ENCODE measurements around the gene SULT2B1. TPM values are rescaled to one million over a fixed set of nuclear protein-coding genes. Genes with fewer than 3 reads are reported as not detected.

The SULT2B1 gene
- total and polyA plus RNA-seq, 2 experiments from 2014 or later: 0.20 TPM; not detected in 1

DNA sequence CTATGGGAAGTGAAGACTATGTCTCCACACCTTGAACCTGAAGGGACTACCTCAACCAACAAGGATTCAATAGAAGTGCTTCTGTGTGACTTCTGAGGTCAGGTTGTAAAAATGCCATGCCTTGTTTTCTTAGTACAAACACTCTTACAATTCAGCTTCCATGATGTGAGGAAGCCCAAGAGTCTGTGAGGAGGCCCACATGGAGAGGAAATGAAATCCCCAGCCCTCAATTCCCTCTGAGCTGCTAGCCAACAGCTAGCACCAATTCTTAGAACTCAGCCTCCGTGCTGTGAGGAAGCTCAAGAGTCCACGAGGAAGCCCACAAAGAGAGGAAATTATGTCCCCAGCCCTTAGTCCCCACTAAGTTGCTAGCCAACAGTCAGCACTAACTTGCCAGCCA, 27.8 kb upstream of the SULT2B1 start:
- no peak for DNase-seq (ENCODE audit: low read depth in 1 of 2, low spot score in 1 of 2)
- TF ChIP-seq, protein P1, sequence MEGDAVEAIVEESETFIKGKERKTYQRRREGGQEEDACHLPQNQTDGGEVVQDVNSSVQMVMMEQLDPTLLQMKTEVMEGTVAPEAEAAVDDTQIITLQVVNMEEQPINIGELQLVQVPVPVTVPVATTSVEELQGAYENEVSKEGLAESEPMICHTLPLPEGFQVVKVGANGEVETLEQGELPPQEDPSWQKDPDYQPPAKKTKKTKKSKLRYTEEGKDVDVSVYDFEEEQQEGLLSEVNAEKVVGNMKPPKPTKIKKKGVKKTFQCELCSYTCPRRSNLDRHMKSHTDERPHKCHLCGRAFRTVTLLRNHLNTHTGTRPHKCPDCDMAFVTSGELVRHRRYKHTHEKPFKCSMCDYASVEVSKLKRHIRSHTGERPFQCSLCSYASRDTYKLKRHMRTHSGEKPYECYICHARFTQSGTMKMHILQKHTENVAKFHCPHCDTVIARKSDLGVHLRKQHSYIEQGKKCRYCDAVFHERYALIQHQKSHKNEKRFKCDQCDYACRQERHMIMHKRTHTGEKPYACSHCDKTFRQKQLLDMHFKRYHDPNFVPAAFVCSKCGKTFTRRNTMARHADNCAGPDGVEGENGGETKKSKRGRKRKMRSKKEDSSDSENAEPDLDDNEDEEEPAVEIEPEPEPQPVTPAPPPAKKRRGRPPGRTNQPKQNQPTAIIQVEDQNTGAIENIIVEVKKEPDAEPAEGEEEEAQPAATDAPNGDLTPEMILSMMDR (IDR thresholded peaks at IDR 0.05; ENCODE audit: low read depth, low read length): no peak
- no peak overlapping the region for H3K27ac ChIP-seq
- H3K4me3 ChIP-seq: no peak overlapping the region
- no peaks in the 10 kb centered on the region for H3K27me3 ChIP-seq
- H3K9me3 ChIP-seq (ENCODE audit: low read depth): no peaks in the 10 kb centered on the region
- no peaks in the 10 kb centered on the region for H3K36me3 ChIP-seq
- no peaks in the 10 kb centered on the region for H3K4me1 ChIP-seq (ENCODE audit: low read depth)

DNA sequence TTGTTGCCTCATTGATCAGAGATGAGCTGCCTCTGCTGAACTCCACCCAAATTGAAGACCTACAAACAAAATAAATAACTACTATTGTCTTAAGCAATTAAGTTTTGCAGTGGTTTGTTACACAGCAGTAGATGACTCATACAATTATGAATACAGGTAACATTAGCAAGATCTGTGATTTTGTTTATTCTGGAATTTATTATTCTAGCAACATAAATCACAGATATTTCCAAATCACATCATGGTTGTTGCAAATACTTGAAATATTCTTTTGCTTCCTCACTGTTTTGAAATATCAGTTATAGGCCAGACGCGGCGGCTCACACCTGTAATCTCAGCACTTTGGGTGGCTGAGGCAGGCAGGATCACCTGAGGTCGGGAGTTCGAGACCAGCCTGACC, 27.2 kb upstream of the SULT2B1 start:
- Histone ChIP-seq H3K9me3 (ENCODE audit: low read depth) (no peaks in the 10 kb centered on the region), H3K27ac (no peak overlapping the region), H3K36me3 (no peaks in the 10 kb centered on the region), H3K4me3 (no peak overlapping the region), H3K4me1 (ENCODE audit: low read depth) (no peaks in the 10 kb centered on the region), H3K27me3 (no peaks in the 10 kb centered on the region)
- TF ChIP-seq, protein P1 (IDR thresholded peaks at IDR 0.05; ENCODE audit: low read depth, low read length): no peak
- DNase-seq (ENCODE audit: low read depth in 1 of 2, low spot score in 1 of 2): no peak

GRCh38 chr19:48529156-48529555, 22.8 kb upstream of the SULT2B1 start:
- Histone ChIP-seq H3K9me3 (ENCODE audit: low read depth) (no peaks in the 10 kb centered on the region), H3K4me3 (no peak overlapping the region), H3K36me3 (no peaks in the 10 kb centered on the region), H3K27me3 (no peaks in the 10 kb centered on the region), H3K4me1 (ENCODE audit: low read depth) (no peaks in the 10 kb centered on the region), H3K27ac (no peak overlapping the region)
- TF ChIP-seq, protein P1 (IDR thresholded peaks at IDR 0.05; ENCODE audit: low read depth, low read length): no peak
- no peak for DNase-seq (ENCODE audit: low read depth in 1 of 2, low spot score in 1 of 2)

DNA sequence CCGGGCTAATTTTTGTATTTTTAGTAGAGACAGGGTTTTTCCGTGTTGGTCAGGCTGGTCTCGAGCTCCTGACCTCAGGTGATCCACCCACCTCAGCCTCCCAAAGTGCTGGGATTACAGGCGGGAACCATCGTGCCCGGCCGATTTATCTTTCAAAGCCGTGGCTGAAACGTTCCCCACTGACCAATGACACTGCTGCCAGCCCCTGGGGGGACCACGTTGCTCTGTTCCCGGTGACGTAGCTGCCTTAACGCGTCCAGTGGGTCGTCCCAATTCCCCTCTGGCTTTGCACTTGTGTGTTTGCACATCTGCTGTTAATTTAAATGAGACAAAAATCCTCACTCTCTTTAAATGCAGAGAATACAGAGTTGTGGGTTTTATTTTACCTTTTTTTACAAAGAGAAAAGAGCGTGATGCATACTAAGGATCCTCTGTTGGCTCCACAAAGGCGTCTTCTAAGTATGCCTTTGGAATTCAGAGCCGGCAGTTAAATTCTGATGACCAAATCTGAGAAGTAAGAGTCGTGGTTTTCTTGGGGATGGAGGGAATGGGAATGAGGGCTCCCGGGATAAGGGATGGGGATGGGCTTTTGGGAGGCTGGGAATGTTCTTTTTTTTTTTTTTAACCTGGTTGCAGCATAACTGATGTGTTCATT, 21.8 kb upstream of the SULT2B1 start:
- Histone ChIP-seq H3K27ac (no peak overlapping the region), H3K36me3 (no peaks in the 10 kb centered on the region), H3K27me3 (no peaks in the 10 kb centered on the region), H3K4me3 (no peak overlapping the region), H3K9me3 (ENCODE audit: low read depth) (no peaks in the 10 kb centered on the region), H3K4me1 (ENCODE audit: low read depth) (no peaks in the 10 kb centered on the region)
- TF ChIP-seq, protein P1 (IDR thresholded peaks at IDR 0.05; ENCODE audit: low read depth, low read length): no peak
- no peak for DNase-seq (ENCODE audit: low read depth in 1 of 2, low spot score in 1 of 2)

DNA sequence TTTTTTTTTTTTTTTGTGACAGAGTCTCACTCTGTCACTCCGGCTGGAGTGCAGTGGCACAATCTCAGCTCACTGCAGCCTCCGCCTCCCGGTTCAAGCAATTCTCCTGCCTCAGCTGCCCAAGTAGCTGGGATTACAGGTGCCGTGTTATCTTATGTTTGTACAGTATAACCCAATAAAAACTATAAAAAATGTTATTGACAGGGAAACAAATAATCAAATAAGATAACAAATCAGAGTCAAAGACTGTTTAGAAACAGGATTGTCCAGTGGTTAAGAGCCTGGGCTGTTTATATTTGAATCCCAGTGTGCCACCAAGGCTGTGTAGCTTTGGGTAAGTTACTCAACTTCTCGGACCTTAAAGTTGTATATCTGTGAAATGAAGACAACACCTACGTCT, 21.2 kb upstream of the SULT2B1 start:
- Histone ChIP-seq H3K27me3 (no peaks in the 10 kb centered on the region), H3K4me1 (ENCODE audit: low read depth) (no peaks in the 10 kb centered on the region), H3K4me3 (no peak overlapping the region), H3K27ac (no peak overlapping the region), H3K36me3 (no peaks in the 10 kb centered on the region), H3K9me3 (ENCODE audit: low read depth) (no peaks in the 10 kb centered on the region)
- no peak for DNase-seq (ENCODE audit: low read depth in 1 of 2, low spot score in 1 of 2)
- TF ChIP-seq, protein P1 (IDR thresholded peaks at IDR 0.05; ENCODE audit: low read depth, low read length): no peak
